HL-60 (cell line): ENCODE measurements around the gene UNC93A.

Experiments
- CTCF ChIP-seq: IDR thresholded peaks from one replicate; pipeline ENCODE4 v1.5.1; 2011; ENCODE audit warnings: low read length, control low read depth, inconsistent platforms; ENCODE audit not compliant: insufficient read depth
- GABPA ChIP-seq: IDR thresholded peaks from 2 replicates; pipeline ENCODE4 v1.6.1; 2012; ENCODE audit warnings: low read depth
- POLR2AphosphoS5 ChIP-seq: IDR thresholded peaks from 2 replicates; pipeline ENCODE4 v1.6.1; 2012; ENCODE audit warnings: low read depth
- REST ChIP-seq: IDR thresholded peaks from 2 replicates; pipeline ENCODE4 v1.6.1; 2012; ENCODE audit warnings: low read depth; ENCODE audit not compliant: insufficient replicate concordance
- SPI1 ChIP-seq: IDR thresholded peaks from 2 replicates; pipeline ENCODE4 v1.6.1; 2012; ENCODE audit warnings: low read depth, mild to moderate bottlenecking, borderline replicate concordance

GRCh38 chr6:167291623-167292300, 647 bp downstream of the UNC93A start:
- no peak for TF ChIP-seq POLR2AphosphoS5
- TF ChIP-seq CTCF, result no peak
- TF ChIP-seq REST, result no peak
- no peak for TF ChIP-seq GABPA
- TF ChIP-seq SPI1, result no peak
